Loucy (cell line): Measurements from ENCODE around the gene SLC28A2.
"Not testable (repeated sequence)": the region's sequence is repeated elsewhere in the genome, so short reads cannot be mapped to it uniquely, and the experiment has no call there.

Experiments
- EZH2phosphoT487 ChIP-seq: fragments of 200-600 bp; IDR thresholded peaks from 2 replicates; pipeline ENCODE4 v1.6.1; 2018; ENCODE audit warnings: antibody characterized with exemption, mild to moderate bottlenecking, moderate library complexity, borderline replicate concordance
- TF ChIP-seq, protein P1 (sequence below): fragments of 200-600 bp; sonication (generic); conservative IDR thresholded peaks from 2 replicates; pipeline ENCODE4 v1.5.1; 2014; ENCODE audit warnings: mild to moderate bottlenecking, antibody characterized with exemption, low read length

DNA sequence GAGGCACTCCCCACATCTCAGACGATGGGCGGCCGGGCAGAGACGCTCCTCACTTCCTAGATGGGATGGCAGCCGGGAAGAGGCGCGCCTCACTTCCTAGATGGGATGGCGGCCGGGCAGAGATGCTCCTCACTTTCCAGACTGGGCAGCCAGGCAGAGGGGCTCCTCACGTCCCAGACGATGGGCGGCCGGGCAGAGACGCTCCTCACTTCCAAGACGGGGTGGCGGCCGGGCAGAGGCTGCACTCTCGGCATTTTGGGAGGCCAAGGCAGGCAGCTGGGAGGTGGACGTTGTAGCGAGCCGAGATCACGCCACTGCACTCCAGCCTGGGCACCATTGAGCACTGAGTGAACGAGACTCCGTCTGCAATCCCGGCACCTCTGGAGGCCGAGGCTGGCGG lies 41.3 kb downstream of the SLC28A2 start:
- TF ChIP-seq, protein P1, sequence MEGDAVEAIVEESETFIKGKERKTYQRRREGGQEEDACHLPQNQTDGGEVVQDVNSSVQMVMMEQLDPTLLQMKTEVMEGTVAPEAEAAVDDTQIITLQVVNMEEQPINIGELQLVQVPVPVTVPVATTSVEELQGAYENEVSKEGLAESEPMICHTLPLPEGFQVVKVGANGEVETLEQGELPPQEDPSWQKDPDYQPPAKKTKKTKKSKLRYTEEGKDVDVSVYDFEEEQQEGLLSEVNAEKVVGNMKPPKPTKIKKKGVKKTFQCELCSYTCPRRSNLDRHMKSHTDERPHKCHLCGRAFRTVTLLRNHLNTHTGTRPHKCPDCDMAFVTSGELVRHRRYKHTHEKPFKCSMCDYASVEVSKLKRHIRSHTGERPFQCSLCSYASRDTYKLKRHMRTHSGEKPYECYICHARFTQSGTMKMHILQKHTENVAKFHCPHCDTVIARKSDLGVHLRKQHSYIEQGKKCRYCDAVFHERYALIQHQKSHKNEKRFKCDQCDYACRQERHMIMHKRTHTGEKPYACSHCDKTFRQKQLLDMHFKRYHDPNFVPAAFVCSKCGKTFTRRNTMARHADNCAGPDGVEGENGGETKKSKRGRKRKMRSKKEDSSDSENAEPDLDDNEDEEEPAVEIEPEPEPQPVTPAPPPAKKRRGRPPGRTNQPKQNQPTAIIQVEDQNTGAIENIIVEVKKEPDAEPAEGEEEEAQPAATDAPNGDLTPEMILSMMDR = not testable (repeated sequence)
- not testable (repeated sequence) for TF ChIP-seq EZH2phosphoT487
